Pancreas (tissue), 10 donors: ENCODE data around the gene RALA. TPM values are rescaled to one million over a fixed set of nuclear protein-coding genes. Genes with fewer than 3 reads are reported as not detected.

Source experiments
- ATAC-seq, 4 donors: fragments of 200-7000 bp; cut with Tn5 transposase; one replicate each; pipeline versions ENCODE4 v1.8.0 to v1.9.1; 2020; ENCODE audit warnings: mild to moderate bottlenecking in 4 of 4, moderate library complexity in 4 of 4
- DNase-seq, 6 donors: peaks; one replicate each; pipeline ENCODE4 v3.0.0-alpha.2; 2020
- FAIRE-seq: peaks from 2 replicates; lab custom pipeline; 2012; peaks lifted over from hg19 to GRCh38; lab: Jason Lieb, UNC
- H3K27ac ChIP-seq, 4 donors: fragments of 200-600 bp; sonication (generic); 1 replicate in 3 of 4; 2 replicates in 1 of 4; pipeline versions ENCODE4 v1.5.0 to v1.8.0; 2020
- H3K27me3 ChIP-seq, 4 donors: fragments of 200-600 bp; one replicate each; pipeline ENCODE4 v1.8.0; 2021
- H3K36me3 ChIP-seq, 3 donors: fragments of 200-600 bp; sonication (generic) in 1 of 3; one replicate each; pipeline versions ENCODE4 v1.5.0 to v1.8.0; 2020 to 2021
- H3K4me1 ChIP-seq, 3 donors: fragments of 200-600 bp; one replicate each; pipeline ENCODE4 v1.8.0; 2021
- H3K4me3 ChIP-seq, 4 donors: fragments of 200-600 bp; sonication (generic) in 2 of 4; one replicate each; pipeline versions ENCODE4 v1.5.0 to v1.8.0; 2020 to 2021
- H3K9me3 ChIP-seq, 4 donors: fragments of 200-600 bp; one replicate each; pipeline ENCODE4 v1.8.0; 2021
- WGBS, 2 donors: extraction: QIAGEN DNeasy Blood & Tissue Kit; methylation state at CpG; one replicate each; pipeline ENCODE4 v1.1.7; 2013; 5-methylcytosine and 5-hydroxymethylcytosine counted together
- intact Hi-C, 3 donors: fragments of 100-400 bp; cut with DNase I; formaldehyde crosslinking; loops; one replicate each; pipeline versions ENCODE4 v1.11.1 to v1.14.2; 2022
- polyA plus RNA-seq, 2 donors: library from polyadenylated mRNA; stranded (reverse); fragments of 200-250 nt; gene quantifications; one replicate each; pipeline ENCODE4 v1.2.3, GENCODE V29; 2013
- total RNA-seq, 6 donors: library from RNA; stranded (reverse); fragmentation: NEBNext Ultra II Directional in 4 of 6; extraction: Animal tissue kit (Norgen Biotek cat#: 25700) in 4 of 6; gene quantifications; one replicate each; pipeline versions ENCODE4 v1.2.1 to v1.2.4, GENCODE V29; 2021 to 2023
- TF ChIP-seq, protein P1 (sequence below), 4 donors: fragments of 200-600 bp; sonication (generic) in 3 of 4; IDR thresholded peaks; one replicate each; pipeline versions ENCODE4 v1.5.0 to v1.8.0; 2021; ENCODE audit warnings: antibody characterized with exemption in 4 of 4
- donor health status: healthy with polysubstance abuse.
- donor health status: DM: no; HTN: no; CAD: no; lungs with moderate emphysema.
- donor health status: DM: no; HTN: no; CAD: no.
- donor health status: control.
- donor health status: control.
- donor health status: Bipolar disorder and iron deficiency.
- donor health status: DM: yes; HTN: yes; CAD: no.
- donor health status: DM: no; HTN: no; CAD: no.
- donor health status: DM: no; HTN: no; CAD: no.
- donor health status: DM: yes; HTN: yes; CAD: no.

Gene RALA
- total and polyA plus RNA-seq, 8 donors, result 7.0 to 19.1 (median 8.8) TPM

DNA sequence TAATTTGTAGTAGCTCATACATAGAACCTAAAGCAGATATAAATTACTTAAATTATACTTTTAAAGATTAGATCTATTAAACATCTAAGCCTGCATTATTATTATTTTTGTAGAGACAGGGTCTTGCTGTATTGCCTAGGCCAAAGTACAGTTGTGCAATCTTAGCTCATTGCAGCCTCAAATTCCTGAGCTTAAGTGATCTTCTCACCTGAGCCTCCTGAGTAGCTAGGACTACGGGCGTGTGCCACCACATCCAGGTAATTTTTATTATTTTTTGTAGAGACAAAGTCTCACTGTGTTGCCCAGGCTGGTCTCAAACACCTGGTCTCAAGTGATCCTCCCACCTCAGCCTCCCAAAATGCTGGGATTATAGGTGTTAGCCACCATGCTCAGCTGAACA is 46.7 kb downstream of the RALA start:
- DNase-seq (no peak), FAIRE-seq (no peak), ATAC-seq (no peak)
- TF ChIP-seq, protein P1, sequence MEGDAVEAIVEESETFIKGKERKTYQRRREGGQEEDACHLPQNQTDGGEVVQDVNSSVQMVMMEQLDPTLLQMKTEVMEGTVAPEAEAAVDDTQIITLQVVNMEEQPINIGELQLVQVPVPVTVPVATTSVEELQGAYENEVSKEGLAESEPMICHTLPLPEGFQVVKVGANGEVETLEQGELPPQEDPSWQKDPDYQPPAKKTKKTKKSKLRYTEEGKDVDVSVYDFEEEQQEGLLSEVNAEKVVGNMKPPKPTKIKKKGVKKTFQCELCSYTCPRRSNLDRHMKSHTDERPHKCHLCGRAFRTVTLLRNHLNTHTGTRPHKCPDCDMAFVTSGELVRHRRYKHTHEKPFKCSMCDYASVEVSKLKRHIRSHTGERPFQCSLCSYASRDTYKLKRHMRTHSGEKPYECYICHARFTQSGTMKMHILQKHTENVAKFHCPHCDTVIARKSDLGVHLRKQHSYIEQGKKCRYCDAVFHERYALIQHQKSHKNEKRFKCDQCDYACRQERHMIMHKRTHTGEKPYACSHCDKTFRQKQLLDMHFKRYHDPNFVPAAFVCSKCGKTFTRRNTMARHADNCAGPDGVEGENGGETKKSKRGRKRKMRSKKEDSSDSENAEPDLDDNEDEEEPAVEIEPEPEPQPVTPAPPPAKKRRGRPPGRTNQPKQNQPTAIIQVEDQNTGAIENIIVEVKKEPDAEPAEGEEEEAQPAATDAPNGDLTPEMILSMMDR (IDR thresholded peaks at IDR 0.05), result no peak
- Histone ChIP-seq H3K27ac (no peak overlapping the region), H3K27me3 (no peaks in the 10 kb centered on the region), H3K9me3 (no peaks in the 10 kb centered on the region), H3K4me1 (no peaks in the 10 kb centered on the region), H3K36me3 (no peaks in the 10 kb centered on the region), H3K4me3 (no peak overlapping the region)
- intact Hi-C loops, result no loop called here
- 93 to 98% methylated on average over 2 of the region's 2 CpGs for WGBS, 2 donors

DNA sequence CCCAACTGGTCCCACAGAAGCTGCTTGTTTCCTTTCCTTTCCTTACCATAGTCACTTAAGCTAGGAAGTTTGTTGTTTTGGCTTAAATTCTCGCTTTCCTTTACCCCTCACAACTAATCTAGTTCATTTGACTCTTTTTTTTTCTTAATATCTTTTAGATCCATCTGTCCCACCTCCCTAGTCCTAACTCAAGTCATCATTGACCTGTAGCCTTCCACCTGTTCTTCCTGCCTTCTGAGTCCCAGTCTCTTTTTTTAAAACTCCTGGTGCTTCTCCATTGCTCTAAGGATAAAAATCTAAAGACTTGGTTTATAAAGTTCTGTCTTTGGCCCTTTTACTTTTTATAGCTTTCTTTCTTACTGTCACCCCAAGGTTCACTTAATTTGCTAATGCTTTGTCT is 47.6 kb downstream of the RALA start:
- 0 to 51% methylated on average over 1 of the region's 1 CpG for WGBS, 2 donors
- ATAC-seq (no peak), DNase-seq (no peak), FAIRE-seq (no peak)
- no peaks in the 10 kb centered on the region for H3K36me3 ChIP-seq
- H3K4me3 ChIP-seq, result no peak overlapping the region
- no peaks in the 10 kb centered on the region for H3K27me3 ChIP-seq
- H3K4me1 ChIP-seq, result no peaks in the 10 kb centered on the region
- no peaks in the 10 kb centered on the region for H3K9me3 ChIP-seq
- TF ChIP-seq, protein P1 (IDR thresholded peaks at IDR 0.05), result no peak
- H3K27ac ChIP-seq, result no peak overlapping the region
- intact Hi-C loops, result no loop called here

DNA sequence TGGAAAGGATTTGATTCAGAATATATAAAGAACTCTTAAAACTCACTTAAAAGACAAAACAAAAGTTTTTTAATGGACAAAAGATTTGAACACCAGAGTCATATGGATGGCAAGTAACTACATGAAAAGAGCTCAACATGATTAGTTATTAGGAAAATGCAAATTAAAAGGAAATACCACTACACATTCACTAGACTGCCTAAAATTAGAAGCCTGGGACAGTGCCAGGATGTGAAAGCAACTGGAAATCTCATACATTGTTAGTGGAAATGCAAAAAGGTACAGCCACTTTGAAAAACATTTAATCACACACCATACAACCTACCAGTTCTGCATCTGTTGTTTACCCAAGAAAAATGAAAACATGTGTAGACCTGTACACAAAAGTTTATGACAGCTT is 48.8 kb downstream of the RALA start:
- no peak overlapping the region for H3K27ac ChIP-seq
- intact Hi-C loops, result no loop called here
- H3K36me3 ChIP-seq, result no peaks in the 10 kb centered on the region
- no peak for FAIRE-seq
- no peaks in the 10 kb centered on the region for H3K4me1 ChIP-seq
- no peak for ATAC-seq
- TF ChIP-seq, protein P1 (IDR thresholded peaks at IDR 0.05), result no peak
- H3K4me3 ChIP-seq, result no peak overlapping the region
- H3K9me3 ChIP-seq, result no peaks in the 10 kb centered on the region
- H3K27me3 ChIP-seq, result no peaks in the 10 kb centered on the region
- no peak for DNase-seq

GRCh38 chr7:39673868-39674267 is 50.5 kb downstream of the RALA start:
- ATAC-seq, result no peak

DNA sequence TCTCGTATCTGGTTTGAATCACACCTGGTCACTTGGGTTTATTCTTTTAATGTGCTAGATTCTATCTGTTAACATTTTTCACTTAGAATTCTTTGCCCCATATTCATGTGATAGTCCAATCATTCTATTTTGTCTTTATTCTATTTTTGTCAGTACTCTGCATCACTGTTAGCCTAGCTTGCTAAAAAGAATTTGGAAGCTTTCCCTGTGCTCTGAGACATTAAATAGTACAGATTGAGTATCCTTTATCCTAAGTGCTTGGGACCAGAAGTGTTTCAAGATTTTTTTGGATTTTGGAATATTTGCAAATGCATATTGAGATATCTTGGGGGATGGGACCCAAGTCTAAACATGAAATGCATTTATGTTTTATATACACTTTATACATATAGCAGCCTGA is 51.0 kb downstream of the RALA start:
- ATAC-seq, result no peak
- Histone ChIP-seq H3K36me3 (no peaks in the 10 kb centered on the region), H3K27ac (no peak overlapping the region), H3K9me3 (no peaks in the 10 kb centered on the region), H3K4me1 (peaks cover 0 to 4% (median 0%) of the 10 kb centered on the region in 3 donors), H3K4me3 (no peak overlapping the region), H3K27me3 (no peaks in the 10 kb centered on the region)
- TF ChIP-seq, protein P1 (IDR thresholded peaks at IDR 0.05), result no peak
- DNase-seq, result no peak
- intact Hi-C loops, result no loop called here
- no peak for FAIRE-seq
- WGBS, 2 donors, result 91 to 96% methylated on average over 1 of the region's 1 CpG

More at GRCh38 chr7:39673868-39674267, 50.5 kb downstream of the RALA start:
- 98 to 100% methylated on average over 3 of the region's 3 CpGs for WGBS, 2 donors
- no peak overlapping the region for H3K4me3 ChIP-seq
- H3K9me3 ChIP-seq, result no peaks in the 10 kb centered on the region
- no peaks in the 10 kb centered on the region for H3K4me1 ChIP-seq
- intact Hi-C loops, result no loop called here
- no peak overlapping the region for H3K27ac ChIP-seq
- DNase-seq, result no peak
- H3K36me3 ChIP-seq, result no peaks in the 10 kb centered on the region
- no peak for FAIRE-seq
- no peaks in the 10 kb centered on the region for H3K27me3 ChIP-seq
- TF ChIP-seq, protein P1 (IDR thresholded peaks at IDR 0.05), result no peak
